Liver (tissue), 3 donors: Measurements from ENCODE around the gene BSN.

Experiments used
- ATF3 ChIP-seq: IDR thresholded peaks from 2 replicates; pipeline ENCODE4 v1.6.1; 2016; ENCODE audit warnings: antibody characterized with exemption
- CTCF ChIP-seq: fragments of 150-350 bp; IDR thresholded peaks from 2 replicates; pipeline ENCODE4 v1.5.1; 2017; ENCODE audit warnings: improper control_type of control experiment, low read depth, low read length; ENCODE audit not compliant: missing input control
- EGR1 ChIP-seq, 2 donors: IDR thresholded peaks; 2 replicates each; pipeline ENCODE4 v1.6.1; 2016 to 2018; ENCODE audit warnings: antibody characterized with exemption in 2 of 2, low read depth in 2 of 2
- FOXA1 ChIP-seq: IDR thresholded peaks from 2 replicates; pipeline ENCODE4 v1.6.1; 2016; ENCODE audit warnings: antibody characterized with exemption
- MAX ChIP-seq: IDR thresholded peaks from 2 replicates; pipeline ENCODE4 v1.6.1; 2016; ENCODE audit warnings: antibody characterized with exemption
- REST ChIP-seq: IDR thresholded peaks from 2 replicates; pipeline ENCODE4 v1.6.1; 2016; ENCODE audit warnings: antibody characterized with exemption, mild to moderate bottlenecking
- TAF1 ChIP-seq: conservative IDR thresholded peaks from 2 replicates; pipeline ENCODE4 v1.6.1; 2016; ENCODE audit warnings: antibody characterized with exemption, mild to moderate bottlenecking
- ZBTB33 ChIP-seq: IDR thresholded peaks from 2 replicates; pipeline ENCODE4 v1.6.1; 2016; ENCODE audit warnings: antibody characterized with exemption
- donor health status: healthy.
- donor health status: healthy.

GRCh38 chr3:49664300-49664699 is 110.0 kb downstream of the BSN start:
- TF ChIP-seq CTCF (no peak), TAF1 (no peak), MAX (no peak), EGR1 (IDR thresholded peaks at IDR 0.05; ENCODE audit: low read depth in 2 of 2) (no peak), ZBTB33 (no peak), ATF3 (no peak), REST (no peak), FOXA1 (no peak)
